NT2/D1 (cell line): Measurements from ENCODE around the gene COMMD7.
A peak's percentile ranks its signal among the peaks of the same experiment; 100 is the strongest.

Source experiments
- DNase-seq: peaks from one replicate; pipeline ENCODE4 v3.0.0-alpha.2; 2011; ENCODE audit warnings: low read depth, low spot score
- H3K27me3 ChIP-seq: 2 replicates; pipeline ENCODE4 v1.6.0; 2011; ENCODE audit warnings: mild to moderate bottlenecking; ENCODE audit not compliant: insufficient read length, insufficient read depth
- H3K36me3 ChIP-seq: 2 replicates; pipeline ENCODE4 v1.6.1; 2011; ENCODE audit warnings: mild to moderate bottlenecking, low read length, mixed read lengths; ENCODE audit not compliant: insufficient read depth, insufficient read length
- H3K4me1 ChIP-seq: 2 replicates; pipeline ENCODE4 v1.5.1; 2011; ENCODE audit not compliant: insufficient read depth, insufficient read length
- H3K4me3 ChIP-seq: 2 replicates; pipeline ENCODE4 v1.5.1; 2011; ENCODE audit warnings: low read depth; ENCODE audit not compliant: insufficient read length
- H3K9ac ChIP-seq: 2 replicates; pipeline ENCODE4 v1.6.0; 2011; ENCODE audit warnings: low read depth; ENCODE audit not compliant: insufficient read length
- H3K9me3 ChIP-seq: 2 replicates; pipeline ENCODE4 v1.5.1; 2011; ENCODE audit warnings: mild to moderate bottlenecking, low read length; ENCODE audit not compliant: insufficient read depth
- SUZ12 ChIP-seq: IDR thresholded peaks from 2 replicates; pipeline ENCODE4 v1.6.1; 2011; ENCODE audit not compliant: insufficient read length, insufficient read depth; ENCODE audit errors: extremely low read depth
- YY1 ChIP-seq: IDR thresholded peaks from 2 replicates; pipeline ENCODE4 v1.6.1; 2011; ENCODE audit not compliant: insufficient read length, insufficient read depth
- ZNF274 ChIP-seq: IDR thresholded peaks from 2 replicates; pipeline ENCODE4 v1.6.1; 2011; ENCODE audit warnings: mild to moderate bottlenecking, low read depth, low read length

The COMMD7 gene

DNA sequence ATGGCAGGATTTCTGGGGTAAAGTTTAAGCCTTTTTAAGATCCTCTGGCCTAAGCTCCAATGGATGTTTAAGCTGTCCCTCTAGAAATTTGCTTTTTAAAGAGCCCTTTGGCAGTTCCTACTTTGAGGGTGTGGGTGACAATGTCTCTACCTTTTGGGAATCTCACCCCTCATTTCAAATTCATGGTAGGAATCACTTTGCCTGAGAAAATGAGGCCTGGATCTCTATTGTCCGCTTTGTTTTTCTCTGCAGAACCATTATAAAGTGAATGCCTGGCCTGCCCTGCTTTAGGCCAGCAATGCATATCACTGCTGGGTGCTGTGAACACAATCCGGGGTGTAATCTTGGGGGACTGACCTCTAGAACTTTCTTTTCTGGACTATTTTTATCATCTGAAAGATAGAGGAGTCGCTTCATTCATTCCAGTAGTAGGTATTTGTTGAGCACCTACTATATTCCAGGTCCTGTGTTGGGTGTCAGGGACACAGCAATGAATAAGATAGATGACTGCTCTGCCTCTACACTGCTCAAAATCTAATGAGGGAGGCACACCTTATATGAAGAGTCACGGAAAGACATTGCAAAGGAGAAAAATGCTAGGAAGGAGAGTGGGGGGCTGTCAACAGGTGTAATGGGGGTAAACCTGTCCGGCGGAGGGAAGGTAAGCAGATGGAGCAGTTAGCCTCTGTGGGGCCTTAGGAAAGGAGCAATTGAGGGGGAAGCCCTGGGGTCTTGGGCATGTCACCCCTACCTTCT is 8.6 kb upstream of the COMMD7 start:
- peak; percentile 81 for DNase-seq
- Histone ChIP-seq H3K9ac (peak overlapping the region; percentile 62), H3K9me3 (no peaks in the 10 kb centered on the region), H3K27me3 (no peaks in the 10 kb centered on the region), H3K36me3 (no peaks in the 10 kb centered on the region), H3K4me3 (no peak overlapping the region), H3K4me1 (peaks cover 5% of the 10 kb centered on the region)
- TF ChIP-seq ZNF274 = no peak
- TF ChIP-seq YY1 = no peak
- no peak for TF ChIP-seq SUZ12

DNA sequence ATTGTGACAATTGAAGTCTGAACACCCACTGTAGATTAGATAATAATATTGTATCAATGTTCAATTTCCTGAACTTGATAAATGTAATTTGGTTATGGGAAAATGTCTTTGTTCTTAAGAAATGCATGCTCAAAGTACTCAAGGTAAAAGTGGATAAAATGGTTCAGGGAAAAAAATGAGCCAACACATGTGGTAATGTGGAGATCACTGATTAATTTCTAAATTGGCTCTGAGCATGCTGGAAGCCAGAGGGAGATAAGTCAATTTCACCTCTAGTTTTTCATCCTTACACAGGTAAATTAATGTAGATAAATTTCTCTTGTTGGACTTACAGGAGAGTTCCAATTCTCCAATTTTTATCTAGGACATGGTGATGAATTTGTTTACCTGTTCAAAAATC is 8.0 kb upstream of the COMMD7 start:
- Histone ChIP-seq H3K9me3 (no peaks in the 10 kb centered on the region), H3K4me3 (no peak overlapping the region)
- TF ChIP-seq YY1 (no peak), ZNF274 (no peak), SUZ12 (no peak)

GRCh38 chr20:32749914-32750637 is 6.8 kb upstream of the COMMD7 start:
- Histone ChIP-seq H3K4me3 (no peak overlapping the region), H3K4me1 (peaks cover 3% of the 10 kb centered on the region), H3K9ac (peak overlapping the region; percentile 1), H3K27me3 (no peaks in the 10 kb centered on the region), H3K36me3 (no peaks in the 10 kb centered on the region), H3K9me3 (no peaks in the 10 kb centered on the region)
- TF ChIP-seq ZNF274 = no peak
- TF ChIP-seq YY1 = no peak
- no peak for TF ChIP-seq SUZ12
- peak; percentile 89 for DNase-seq

More for the DNA sequence above, 8.0 kb upstream of the COMMD7 start:
- peaks cover 5% of the 10 kb centered on the region for H3K4me1 ChIP-seq
- no peak for DNase-seq
- peak overlapping the region; percentile 36 for H3K9ac ChIP-seq
- H3K36me3 ChIP-seq = no peaks in the 10 kb centered on the region
- no peaks in the 10 kb centered on the region for H3K27me3 ChIP-seq

- no peaks in the 10 kb centered on the region for H3K36me3 ChIP-seq
- no peaks in the 10 kb centered on the region for H3K27me3 ChIP-seq
- DNase-seq = no peak
- no peak for TF ChIP-seq ZNF274
- no peak for TF ChIP-seq SUZ12
- TF ChIP-seq YY1 = no peak
- peak overlapping the region; percentile 74 for H3K4me3 ChIP-seq
- peaks cover 3% of the 10 kb centered on the region for H3K4me1 ChIP-seq
- no peaks in the 10 kb centered on the region for H3K9me3 ChIP-seq
- peak overlapping the region; percentile 84 for H3K9ac ChIP-seq
Measured at GRCh38 chr20:32742322-32743236, 688 bp downstream of the COMMD7 start.

- H3K9ac ChIP-seq = no peak overlapping the region
- H3K4me1 ChIP-seq = peaks cover 3% of the 10 kb centered on the region
- no peaks in the 10 kb centered on the region for H3K27me3 ChIP-seq
- H3K4me3 ChIP-seq = no peak overlapping the region
- H3K9me3 ChIP-seq = no peaks in the 10 kb centered on the region
- H3K36me3 ChIP-seq = no peaks in the 10 kb centered on the region
- TF ChIP-seq SUZ12 (no peak), ZNF274 (no peak), YY1 (no peak)
- DNase-seq = no peak
Measured at GRCh38 chr20:32741151-32741550, 2.1 kb downstream of the COMMD7 start.

DNA sequence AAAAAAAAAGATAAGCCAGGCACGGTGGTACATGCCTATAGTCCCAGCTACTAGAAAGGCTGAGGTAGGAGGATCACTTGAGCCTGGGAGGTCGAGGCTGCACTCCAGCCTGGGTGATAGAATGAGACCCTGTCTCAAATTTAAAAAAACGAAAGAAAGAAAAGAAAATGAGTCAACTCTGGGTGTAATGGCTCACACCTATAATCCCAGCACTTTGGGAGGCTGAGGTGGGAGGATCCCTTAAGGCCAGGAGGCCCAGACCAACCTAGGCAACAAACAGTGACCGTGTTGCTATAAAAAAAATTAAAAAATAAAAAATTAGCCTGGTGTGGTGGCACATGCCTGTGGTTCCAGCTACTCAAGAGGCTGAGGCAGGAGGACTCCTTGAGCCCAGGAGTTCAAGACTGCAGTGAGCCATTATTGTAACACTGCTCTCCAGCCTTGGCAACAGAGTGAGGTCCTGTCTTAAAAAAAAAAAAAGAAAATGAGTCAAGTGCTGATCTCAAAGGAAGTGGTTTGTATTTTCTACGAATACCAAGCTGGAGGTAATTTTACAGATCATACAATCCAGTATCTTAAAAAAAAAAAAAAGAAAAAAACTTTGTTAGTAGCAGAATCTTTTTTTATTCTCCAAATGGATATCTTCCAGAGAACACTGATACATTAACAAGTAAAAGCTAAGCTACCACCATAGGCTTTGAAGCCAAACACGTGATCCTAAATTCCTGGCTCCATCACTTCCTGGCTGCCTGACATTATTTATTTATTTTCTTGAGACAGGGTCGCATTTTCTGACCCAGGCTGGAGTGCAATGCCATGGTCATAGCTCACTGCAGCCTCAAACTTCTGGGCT is 5.7 kb downstream of the COMMD7 start:
- no peaks in the 10 kb centered on the region for H3K4me1 ChIP-seq
- H3K9ac ChIP-seq = no peak overlapping the region
- no peaks in the 10 kb centered on the region for H3K36me3 ChIP-seq
- no peak for DNase-seq
- no peaks in the 10 kb centered on the region for H3K9me3 ChIP-seq
- no peak for TF ChIP-seq ZNF274
- TF ChIP-seq SUZ12 = no peak
- no peak for TF ChIP-seq YY1
- no peak overlapping the region for H3K4me3 ChIP-seq
- H3K27me3 ChIP-seq = no peaks in the 10 kb centered on the region
